NCI-H2081 (cell line): ENCODE data around the gene SLC13A2.

ENCODE experiments used
- DNase-seq, 2 experiments: peaks; one replicate each; lab custom pipeline; 2025; lab: John Stamatoyannopoulos, UW

The SLC13A2 gene

GRCh38 chr17:28471531-28472342 is 1.7 kb upstream of the SLC13A2 start:
- no peak for DNase-seq

GRCh38 chr17:28472871-28473497 is 460 bp upstream of the SLC13A2 start:
- DNase-seq: no peak

GRCh38 chr17:28474111-28474531 is 677 bp downstream of the SLC13A2 start:
- DNase-seq: no peak

GRCh38 chr17:28475151-28475900 is 1.9 kb downstream of the SLC13A2 start:
- DNase-seq: no peak

DNA sequence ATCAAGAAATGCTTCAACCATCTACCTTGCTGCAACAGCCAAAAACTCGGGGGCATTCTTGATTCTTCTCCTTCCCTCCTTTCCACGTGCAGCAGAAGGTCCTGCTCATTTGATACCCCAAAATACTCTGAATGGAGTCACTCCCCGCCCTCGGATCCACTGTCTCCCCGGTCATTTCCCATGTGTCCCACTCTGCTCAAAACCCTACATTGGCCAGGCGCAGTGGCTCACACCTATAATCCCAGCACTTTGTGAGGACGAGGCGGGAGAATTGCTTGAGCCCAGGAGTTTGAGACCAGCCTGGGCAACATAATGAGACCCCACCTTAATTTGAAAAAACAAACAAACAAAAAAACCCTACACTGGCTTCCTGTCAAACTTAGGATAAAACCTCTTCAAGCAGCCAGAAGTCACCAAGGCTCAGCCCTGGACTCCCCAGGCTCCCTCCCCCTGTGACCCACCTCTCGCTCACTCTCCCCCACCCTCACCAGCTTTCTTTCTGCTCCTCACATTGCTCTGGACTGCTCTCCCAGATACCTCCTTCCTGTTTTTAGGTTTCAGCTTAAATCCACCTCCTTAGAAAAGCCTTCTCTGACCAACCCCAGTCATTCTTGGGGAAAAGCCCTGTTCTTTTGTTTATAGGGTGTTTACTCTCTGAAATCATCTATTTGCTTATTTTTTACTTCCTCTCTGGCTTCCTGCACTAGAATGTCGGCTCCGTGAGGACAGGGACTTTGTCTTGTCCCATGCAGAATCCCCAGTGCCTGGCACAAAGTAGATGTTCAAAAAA is 2.8 kb downstream of the SLC13A2 start:
- no peak for DNase-seq

- DNase-seq: no peak
These were observed 4.5 kb downstream of the SLC13A2 start for GRCh38 chr17:28477928-28478327.

GRCh38 chr17:28478712-28479615 is 5.5 kb downstream of the SLC13A2 start:
- DNase-seq: no peak

- no peak for DNase-seq
These were observed 6.8 kb downstream of the SLC13A2 start for GRCh38 chr17:28480278-28480677.

- DNase-seq: no peak
These were observed 7.5 kb downstream of the SLC13A2 start for GRCh38 chr17:28480799-28481571.

DNA sequence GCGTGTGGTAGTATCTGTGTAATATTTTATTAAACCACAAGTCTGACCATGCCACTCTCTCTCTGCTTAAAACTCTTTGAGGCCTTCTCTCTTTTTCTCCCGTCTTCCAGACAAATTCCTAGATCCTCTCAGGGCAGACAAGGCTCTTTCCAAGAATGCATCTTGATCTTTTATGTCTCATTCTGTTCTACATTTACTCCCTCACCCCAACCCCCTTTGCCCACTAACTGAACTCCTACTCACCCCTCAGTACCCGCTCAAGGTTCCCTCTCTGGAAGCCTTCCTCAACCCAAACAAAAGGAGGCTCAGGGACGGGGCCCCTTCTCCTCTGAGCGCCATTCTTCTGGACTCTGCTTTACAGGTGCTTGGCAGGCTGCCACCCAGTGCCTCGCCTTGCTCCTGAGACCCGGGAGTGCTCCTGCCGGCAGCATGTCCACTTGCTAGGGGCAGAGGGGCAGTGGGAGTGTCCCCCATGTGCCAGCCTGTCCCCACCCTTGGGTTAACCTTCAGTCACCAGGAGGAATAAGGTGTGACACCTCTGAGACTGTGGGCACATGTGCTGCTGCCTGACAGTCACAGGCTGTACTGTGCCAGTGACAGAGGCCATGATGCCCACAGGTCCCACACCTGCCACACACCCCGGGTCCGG is 9.2 kb downstream of the SLC13A2 start:
- no peak for DNase-seq

GRCh38 chr17:28484296-28484695 is 10.9 kb downstream of the SLC13A2 start:
- DNase-seq: no peak

DNA sequence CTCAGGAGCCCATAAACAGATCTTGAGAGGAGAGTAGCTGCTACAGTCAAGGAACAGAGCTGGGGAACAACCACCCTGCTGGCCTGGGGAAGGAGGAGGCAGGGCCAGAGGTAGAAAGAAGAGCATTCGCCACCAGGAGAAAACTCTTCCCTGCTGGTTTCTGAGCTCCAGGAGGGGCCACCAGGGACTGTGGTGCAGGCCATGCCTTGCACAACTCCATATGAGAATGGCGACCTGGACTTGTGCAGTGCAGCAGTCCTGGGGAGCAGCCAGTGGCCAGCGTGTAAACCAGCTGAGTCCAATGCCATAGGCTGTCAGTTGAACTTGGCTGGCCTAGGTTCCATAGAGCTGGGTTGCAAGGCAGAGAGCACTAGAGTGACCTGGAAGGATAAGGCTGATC is 11.6 kb downstream of the SLC13A2 start:
- DNase-seq: no peak

DNA sequence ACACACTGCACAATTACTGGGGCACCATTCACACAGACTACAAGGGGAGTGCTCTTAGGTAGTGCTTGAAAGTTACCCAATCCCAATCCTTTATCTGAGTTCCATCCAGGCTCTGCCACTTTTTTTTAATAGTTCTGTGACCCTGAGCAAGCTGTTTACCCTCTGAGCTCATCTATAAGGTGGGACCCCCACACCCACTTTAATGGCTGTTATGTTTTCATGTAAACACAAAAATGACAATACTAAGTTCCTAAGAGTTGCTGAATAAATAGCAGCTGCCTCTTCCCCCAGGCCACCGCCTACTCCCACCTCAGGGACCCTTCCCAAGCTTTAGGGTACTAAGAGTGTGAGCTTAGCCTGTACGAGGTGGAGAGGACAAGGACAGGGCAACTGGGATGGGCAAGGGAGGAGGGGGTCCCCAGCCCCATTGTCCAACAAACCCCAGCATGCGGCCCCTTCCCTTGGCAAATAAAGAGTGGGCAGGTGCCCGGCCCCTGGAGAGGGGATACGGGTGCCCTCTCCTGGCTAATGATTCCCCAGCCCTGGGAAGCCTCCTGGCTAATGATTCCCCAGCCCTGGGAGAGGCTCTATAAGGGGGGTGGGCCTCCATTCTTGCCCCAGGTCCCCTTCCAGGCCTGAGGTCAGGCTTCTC is 14.6 kb downstream of the SLC13A2 start:
- no peak for DNase-seq

DNA sequence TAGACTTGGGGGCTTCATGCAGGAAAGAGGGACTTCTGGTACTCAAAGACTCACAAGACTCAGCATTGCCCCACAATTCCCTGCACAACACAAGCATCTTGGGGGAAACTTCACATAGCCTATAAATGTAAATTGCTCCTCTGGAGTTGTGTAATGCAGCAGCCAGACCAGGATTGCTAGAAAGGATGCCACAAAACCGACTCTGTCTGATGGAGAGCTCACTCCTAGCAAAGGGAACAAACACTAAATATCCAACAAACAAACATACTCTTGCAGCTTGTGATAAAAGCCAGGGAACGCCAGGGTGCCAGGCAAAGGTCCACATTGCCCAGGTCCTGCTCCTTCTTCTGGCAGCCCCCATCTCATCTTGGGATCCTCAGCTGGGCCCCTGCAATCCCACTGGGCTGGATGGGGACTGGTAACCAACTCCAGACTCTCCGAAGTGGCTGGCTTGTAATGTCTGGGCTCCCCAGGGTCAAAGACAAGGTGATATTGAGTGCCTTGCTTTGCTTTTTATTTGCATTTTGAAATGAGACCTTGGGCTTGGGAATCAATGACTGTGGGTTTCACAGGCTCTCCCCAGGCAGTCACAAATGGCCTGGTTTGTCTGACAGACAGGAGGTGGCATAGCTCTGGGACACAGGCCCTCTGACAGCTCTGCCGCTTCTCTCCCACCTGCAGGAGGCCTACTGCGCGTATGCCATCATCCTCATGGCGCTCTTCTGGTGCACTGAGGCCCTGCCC is 15.3 kb downstream of the SLC13A2 start:
- DNase-seq: no peak

GRCh38 chr17:28491286-28491685 is 17.8 kb downstream of the SLC13A2 start:
- DNase-seq: no peak

DNA sequence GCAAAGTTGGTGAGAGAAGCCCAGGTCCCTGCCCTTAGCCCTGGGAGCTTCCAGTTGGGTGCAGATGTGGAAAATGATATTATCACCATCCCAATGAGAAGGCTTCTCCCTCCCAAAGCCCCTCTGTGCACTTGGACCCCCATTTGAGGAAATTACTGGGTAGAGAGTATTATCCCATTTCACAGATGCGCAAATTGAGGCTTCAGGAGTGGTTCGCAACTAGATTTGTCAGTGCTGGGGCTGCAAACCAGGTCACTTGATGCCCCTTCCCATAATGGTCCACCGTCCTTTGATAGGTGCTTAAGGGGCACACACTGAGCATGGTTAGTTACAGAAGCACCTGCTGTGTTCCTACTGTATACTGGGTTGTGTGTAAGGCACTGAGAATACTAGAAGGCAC is 18.4 kb downstream of the SLC13A2 start:
- no peak for DNase-seq

DNA sequence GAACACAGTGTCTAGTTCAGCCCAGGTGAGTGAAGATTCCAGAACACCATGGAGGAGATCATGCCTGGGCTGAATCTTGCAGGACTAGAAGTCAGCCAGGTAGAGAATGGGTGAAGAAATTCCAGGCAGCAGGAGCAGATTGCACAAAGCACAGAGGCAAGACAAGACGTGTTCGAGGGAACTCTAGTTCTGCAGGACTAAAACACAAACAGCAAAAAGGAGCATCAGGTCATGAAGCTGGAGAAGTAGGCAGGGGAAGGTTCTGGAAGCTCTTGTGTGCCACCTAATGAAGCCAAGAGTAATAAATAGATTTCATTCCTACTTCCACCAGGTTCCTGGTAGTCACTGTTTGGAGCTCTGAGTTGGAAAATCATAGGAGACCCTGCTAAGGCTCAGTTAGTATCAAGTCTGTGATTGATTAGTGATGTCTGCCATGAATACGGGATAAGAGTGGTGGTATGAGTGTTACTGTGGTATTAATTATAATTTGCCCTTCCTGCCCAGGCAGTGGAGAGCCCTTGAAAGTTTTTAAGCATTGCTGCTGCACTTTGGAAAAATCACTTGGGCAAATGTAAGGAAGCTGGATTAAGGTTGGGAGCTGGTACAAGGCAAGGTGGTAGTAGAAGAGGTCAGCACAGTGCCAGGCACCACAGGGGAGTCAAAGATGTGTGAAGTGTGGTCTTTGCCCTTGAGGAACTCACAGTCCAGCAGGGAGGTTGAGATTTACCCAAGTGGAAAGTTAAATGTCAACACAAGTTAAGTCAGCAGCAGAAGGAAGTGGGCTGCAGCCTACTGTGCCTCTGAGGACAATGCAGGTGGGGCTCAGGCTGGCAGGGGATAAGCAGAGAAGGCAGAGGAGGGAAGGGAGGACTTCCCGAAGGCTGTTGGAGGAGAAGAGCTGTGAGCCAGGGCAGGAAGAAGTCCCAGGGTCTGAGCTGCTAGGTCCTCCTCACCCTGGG is 19.2 kb downstream of the SLC13A2 start:
- no peak for DNase-seq
